ENCODE measurements around the gene SAMD11.

SAMD11 gene

GRCh38 chr1:972726-973458 lies 49.2 kb downstream of the SAMD11 start:
- H3K4me3 ChIP-seq (ENCODE audit: low read depth, low read length), result no peak overlapping the region
- no peak overlapping the region for H3K9ac ChIP-seq
- no peaks in the 10 kb centered on the region for H3K4me1 ChIP-seq
- H3K4me2 ChIP-seq (ENCODE audit: low read length), result no peak overlapping the region
- TF ChIP-seq, protein P1, sequence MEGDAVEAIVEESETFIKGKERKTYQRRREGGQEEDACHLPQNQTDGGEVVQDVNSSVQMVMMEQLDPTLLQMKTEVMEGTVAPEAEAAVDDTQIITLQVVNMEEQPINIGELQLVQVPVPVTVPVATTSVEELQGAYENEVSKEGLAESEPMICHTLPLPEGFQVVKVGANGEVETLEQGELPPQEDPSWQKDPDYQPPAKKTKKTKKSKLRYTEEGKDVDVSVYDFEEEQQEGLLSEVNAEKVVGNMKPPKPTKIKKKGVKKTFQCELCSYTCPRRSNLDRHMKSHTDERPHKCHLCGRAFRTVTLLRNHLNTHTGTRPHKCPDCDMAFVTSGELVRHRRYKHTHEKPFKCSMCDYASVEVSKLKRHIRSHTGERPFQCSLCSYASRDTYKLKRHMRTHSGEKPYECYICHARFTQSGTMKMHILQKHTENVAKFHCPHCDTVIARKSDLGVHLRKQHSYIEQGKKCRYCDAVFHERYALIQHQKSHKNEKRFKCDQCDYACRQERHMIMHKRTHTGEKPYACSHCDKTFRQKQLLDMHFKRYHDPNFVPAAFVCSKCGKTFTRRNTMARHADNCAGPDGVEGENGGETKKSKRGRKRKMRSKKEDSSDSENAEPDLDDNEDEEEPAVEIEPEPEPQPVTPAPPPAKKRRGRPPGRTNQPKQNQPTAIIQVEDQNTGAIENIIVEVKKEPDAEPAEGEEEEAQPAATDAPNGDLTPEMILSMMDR (IDR thresholded peaks at IDR 0.05), result no peak
- no peaks in the 10 kb centered on the region for H3K27me3 ChIP-seq (ENCODE audit: control insufficient read depth, insufficient read depth, low read length)
- no peak overlapping the region for H3K27ac ChIP-seq
- H2AFZ ChIP-seq, result no peak overlapping the region
- H3K79me2 ChIP-seq, result no peaks in the 10 kb centered on the region
- no peaks in the 10 kb centered on the region for H3K36me3 ChIP-seq (ENCODE audit: control insufficient read depth, insufficient read depth, low read length)
- no peaks in the 10 kb centered on the region for H3K9me3 ChIP-seq (ENCODE audit: control insufficient read depth, low read length)

- Histone ChIP-seq H3K27me3 (ENCODE audit: control insufficient read depth, insufficient read depth, low read length) (no peaks in the 10 kb centered on the region), H3K4me2 (ENCODE audit: low read length) (no peak overlapping the region), H3K9ac (no peak overlapping the region), H3K36me3 (ENCODE audit: control insufficient read depth, insufficient read depth, low read length) (no peaks in the 10 kb centered on the region), H3K27ac (no peak overlapping the region), H3K4me3 (ENCODE audit: low read depth, low read length) (no peak overlapping the region), H3K79me2 (no peaks in the 10 kb centered on the region), H3K9me3 (ENCODE audit: control insufficient read depth, low read length) (no peaks in the 10 kb centered on the region), H2AFZ (no peak overlapping the region), H3K4me1 (no peaks in the 10 kb centered on the region)
- TF ChIP-seq, protein P1 (IDR thresholded peaks at IDR 0.05), result no peak
These were observed 50.0 kb downstream of the SAMD11 start for GRCh38 chr1:973459-974292.

- Histone ChIP-seq H2AFZ (no peak overlapping the region), H3K27me3 (ENCODE audit: control insufficient read depth, insufficient read depth, low read length) (no peaks in the 10 kb centered on the region), H3K36me3 (ENCODE audit: control insufficient read depth, insufficient read depth, low read length) (no peaks in the 10 kb centered on the region), H3K9ac (no peak overlapping the region), H3K27ac (no peak overlapping the region), H3K4me3 (ENCODE audit: low read depth, low read length) (no peak overlapping the region), H3K4me1 (no peaks in the 10 kb centered on the region), H3K79me2 (no peaks in the 10 kb centered on the region), H3K9me3 (ENCODE audit: control insufficient read depth, low read length) (no peaks in the 10 kb centered on the region), H3K4me2 (ENCODE audit: low read length) (no peak overlapping the region)
- TF ChIP-seq, protein P1 (IDR thresholded peaks at IDR 0.05), result no peak
These were observed 50.5 kb downstream of the SAMD11 start for GRCh38 chr1:974293-974640.

- Histone ChIP-seq H3K4me1 (no peaks in the 10 kb centered on the region), H3K4me2 (ENCODE audit: low read length) (no peak overlapping the region), H2AFZ (no peak overlapping the region), H3K27ac (no peak overlapping the region), H3K4me3 (ENCODE audit: low read depth, low read length) (no peak overlapping the region), H3K36me3 (ENCODE audit: control insufficient read depth, insufficient read depth, low read length) (no peaks in the 10 kb centered on the region), H3K9ac (no peak overlapping the region), H3K27me3 (ENCODE audit: control insufficient read depth, insufficient read depth, low read length) (no peaks in the 10 kb centered on the region), H3K9me3 (ENCODE audit: control insufficient read depth, low read length) (no peaks in the 10 kb centered on the region), H3K79me2 (no peaks in the 10 kb centered on the region)
- TF ChIP-seq, protein P1 (IDR thresholded peaks at IDR 0.05), result no peak
These were observed 51.1 kb downstream of the SAMD11 start for GRCh38 chr1:974687-975328.

Measured in parathyroid adenoma (tissue), 2 donors.